ENCODE measurements around the gene RPF1. TPM values are rescaled to one million over a fixed set of nuclear protein-coding genes. Genes with fewer than 3 reads are reported as not detected.
A peak's percentile ranks its signal among the peaks of the same experiment; 100 is the strongest.

RPF1 gene
- total RNA-seq, 1 donor from 2014 or later = 30.1 TPM

DNA sequence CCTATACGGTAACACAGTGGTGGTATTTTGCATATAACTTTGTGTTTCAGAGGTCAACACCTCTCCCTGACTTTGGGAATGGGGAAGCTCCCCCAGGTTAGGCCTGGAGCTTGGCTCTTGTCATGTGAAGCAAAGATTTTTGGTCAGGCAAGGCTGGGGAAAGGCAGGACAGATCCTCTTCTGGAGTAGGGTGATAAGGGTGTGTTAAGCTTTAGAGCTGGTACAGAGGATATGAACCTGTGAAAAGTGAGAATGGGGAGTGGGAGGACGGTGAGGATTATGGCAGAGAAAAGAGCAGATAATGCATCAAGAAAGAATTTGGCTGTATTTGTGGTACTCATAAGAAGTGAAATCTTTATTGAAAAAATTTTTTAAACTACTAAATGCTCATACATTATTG is 2.3 kb downstream of the RPF1 start:
- Histone ChIP-seq H3K27me3 (peaks cover 15% of the 10 kb centered on the region), H3K36me3 (peaks cover 25% of the 10 kb centered on the region), H3K4me3 (no peak overlapping the region), H3K4me1 (peaks cover 26% of the 10 kb centered on the region), H3K9me3 (no peaks in the 10 kb centered on the region), H3K27ac (no peak overlapping the region)
- no peak for ATAC-seq
- TF ChIP-seq, protein P1, sequence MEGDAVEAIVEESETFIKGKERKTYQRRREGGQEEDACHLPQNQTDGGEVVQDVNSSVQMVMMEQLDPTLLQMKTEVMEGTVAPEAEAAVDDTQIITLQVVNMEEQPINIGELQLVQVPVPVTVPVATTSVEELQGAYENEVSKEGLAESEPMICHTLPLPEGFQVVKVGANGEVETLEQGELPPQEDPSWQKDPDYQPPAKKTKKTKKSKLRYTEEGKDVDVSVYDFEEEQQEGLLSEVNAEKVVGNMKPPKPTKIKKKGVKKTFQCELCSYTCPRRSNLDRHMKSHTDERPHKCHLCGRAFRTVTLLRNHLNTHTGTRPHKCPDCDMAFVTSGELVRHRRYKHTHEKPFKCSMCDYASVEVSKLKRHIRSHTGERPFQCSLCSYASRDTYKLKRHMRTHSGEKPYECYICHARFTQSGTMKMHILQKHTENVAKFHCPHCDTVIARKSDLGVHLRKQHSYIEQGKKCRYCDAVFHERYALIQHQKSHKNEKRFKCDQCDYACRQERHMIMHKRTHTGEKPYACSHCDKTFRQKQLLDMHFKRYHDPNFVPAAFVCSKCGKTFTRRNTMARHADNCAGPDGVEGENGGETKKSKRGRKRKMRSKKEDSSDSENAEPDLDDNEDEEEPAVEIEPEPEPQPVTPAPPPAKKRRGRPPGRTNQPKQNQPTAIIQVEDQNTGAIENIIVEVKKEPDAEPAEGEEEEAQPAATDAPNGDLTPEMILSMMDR (IDR thresholded peaks at IDR 0.05) = no peak
- intact Hi-C loops (cut with DNase I) = no loop called here
- DNase-seq = no peak

DNA sequence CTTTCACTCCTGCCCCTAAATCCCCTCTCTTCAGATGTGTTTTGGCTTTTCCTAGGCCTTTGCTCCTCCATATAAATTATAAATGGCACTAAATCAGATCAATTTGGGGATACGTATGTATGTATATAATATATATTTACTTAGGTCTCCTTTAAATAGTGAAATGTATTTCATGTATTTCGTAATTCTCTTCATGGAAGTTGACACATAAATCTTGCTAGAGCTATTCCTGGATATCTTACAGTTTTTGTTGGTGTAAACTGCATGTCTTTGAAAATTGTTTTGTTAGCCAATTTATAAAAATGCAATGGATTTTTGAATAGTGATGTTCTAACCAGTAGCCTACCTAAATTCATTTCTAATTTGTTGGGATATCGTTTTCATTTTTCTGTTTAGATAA is 9.0 kb downstream of the RPF1 start:
- no peak for DNase-seq
- intact Hi-C loops (cut with DNase I) = no loop called here
- Histone ChIP-seq H3K9me3 (no peaks in the 10 kb centered on the region), H3K4me3 (no peak overlapping the region), H3K36me3 (peaks cover 57% of the 10 kb centered on the region), H3K27ac (no peak overlapping the region), H3K27me3 (no peaks in the 10 kb centered on the region), H3K4me1 (no peaks in the 10 kb centered on the region)
- no peak for ATAC-seq
- TF ChIP-seq, protein P1 (IDR thresholded peaks at IDR 0.05) = no peak

DNA sequence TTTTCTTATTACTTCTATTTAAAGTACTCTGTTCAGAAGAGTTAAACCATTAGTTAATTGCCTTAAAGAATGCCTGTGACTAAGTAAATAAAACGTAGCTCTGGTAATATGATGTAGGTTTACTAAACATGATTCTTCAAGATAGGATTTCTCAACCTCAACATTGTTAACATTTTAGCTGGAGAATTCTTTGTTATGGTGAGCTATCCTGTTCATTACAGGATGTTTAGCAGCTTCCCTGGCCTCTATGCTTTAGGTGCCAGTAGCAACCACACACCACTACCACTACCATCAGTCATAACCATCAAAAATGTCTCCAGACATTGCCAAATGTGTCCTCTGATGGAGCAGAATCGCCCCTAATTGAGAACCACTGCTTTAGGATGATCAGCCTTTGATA is 10.7 kb downstream of the RPF1 start:
- Histone ChIP-seq H3K27me3 (no peaks in the 10 kb centered on the region), H3K4me3 (no peak overlapping the region), H3K4me1 (no peaks in the 10 kb centered on the region), H3K36me3 (peaks cover 50% of the 10 kb centered on the region), H3K9me3 (no peaks in the 10 kb centered on the region), H3K27ac (no peak overlapping the region)
- DNase-seq (no peak), ATAC-seq (no peak)
- intact Hi-C loops (cut with DNase I) = no loop called here
- TF ChIP-seq, protein P1 (IDR thresholded peaks at IDR 0.05) = no peak

DNA sequence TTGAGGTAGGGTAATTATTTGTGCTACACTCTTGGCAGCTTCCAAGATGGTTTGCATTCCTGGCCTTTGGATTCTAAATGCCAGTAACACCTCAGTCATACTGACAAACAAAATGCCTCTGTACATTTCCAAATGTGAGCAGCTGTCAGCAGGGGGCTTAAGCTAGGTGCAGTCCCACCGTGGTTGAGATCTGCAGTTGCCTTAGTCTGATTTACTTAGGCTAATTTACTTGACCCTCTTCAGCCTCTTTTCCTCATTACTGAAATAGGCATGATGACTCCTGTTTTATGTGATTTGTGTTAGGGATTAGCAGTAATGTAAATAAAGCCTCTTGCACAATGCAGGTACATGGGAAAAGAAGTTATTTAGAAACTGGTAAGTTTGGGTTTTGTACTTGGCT is 13.7 kb downstream of the RPF1 start:
- TF ChIP-seq, protein P1 (IDR thresholded peaks at IDR 0.05) = no peak
- Histone ChIP-seq H3K27me3 (no peaks in the 10 kb centered on the region), H3K36me3 (peaks cover 75% of the 10 kb centered on the region), H3K9me3 (no peaks in the 10 kb centered on the region), H3K4me3 (no peak overlapping the region), H3K4me1 (no peaks in the 10 kb centered on the region), H3K27ac (no peak overlapping the region)
- no peak for DNase-seq
- ATAC-seq = peak; percentile 59
- intact Hi-C loops (cut with DNase I) = no loop called here

DNA sequence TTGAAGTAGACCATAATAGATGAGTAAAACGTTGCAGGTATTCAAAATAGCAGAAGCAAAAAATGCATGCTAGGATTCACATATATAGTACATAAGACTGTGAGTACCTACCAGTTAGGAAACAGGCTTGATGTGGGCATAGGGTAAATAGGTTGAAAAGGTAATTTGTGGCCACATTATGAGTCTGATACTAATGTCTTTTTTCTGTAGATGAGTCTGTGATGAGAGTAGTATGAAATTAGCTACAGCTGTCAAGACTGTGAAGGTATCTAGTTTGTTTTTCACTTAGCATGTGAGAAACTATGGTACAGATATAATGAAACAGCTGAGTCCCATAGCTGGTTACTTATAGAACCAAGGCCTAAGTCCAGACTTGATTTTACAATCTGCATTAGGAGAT is 14.7 kb downstream of the RPF1 start:
- ATAC-seq = no peak
- Histone ChIP-seq H3K4me1 (no peaks in the 10 kb centered on the region), H3K36me3 (peaks cover 85% of the 10 kb centered on the region), H3K27ac (no peak overlapping the region), H3K27me3 (no peaks in the 10 kb centered on the region), H3K9me3 (no peaks in the 10 kb centered on the region), H3K4me3 (no peak overlapping the region)
- TF ChIP-seq, protein P1 (IDR thresholded peaks at IDR 0.05) = no peak
- intact Hi-C loops (cut with DNase I) = no loop called here
- no peak for DNase-seq

DNA sequence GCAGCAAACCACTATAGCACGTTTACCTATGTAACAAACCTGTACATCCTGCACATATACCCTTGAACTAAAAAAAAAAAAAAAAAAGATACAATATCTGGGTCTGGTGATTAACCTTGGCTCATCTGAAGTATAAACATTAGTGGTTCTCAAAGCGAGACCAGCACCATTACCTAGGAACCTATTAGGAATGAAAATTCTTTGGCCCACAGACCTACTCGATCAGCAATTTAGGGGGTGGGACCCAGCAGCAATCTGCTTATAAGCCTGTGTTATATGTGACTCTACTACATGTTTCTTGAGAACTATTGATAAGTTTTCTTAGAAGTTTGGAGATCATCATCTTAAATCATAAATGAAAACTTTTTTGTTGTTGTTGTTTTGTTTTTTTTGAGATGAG is 17.4 kb downstream of the RPF1 start:
- Histone ChIP-seq H3K27me3 (no peaks in the 10 kb centered on the region), H3K36me3 (peaks cover 88% of the 10 kb centered on the region), H3K27ac (no peak overlapping the region), H3K4me3 (no peak overlapping the region), H3K9me3 (no peaks in the 10 kb centered on the region), H3K4me1 (peaks cover 9% of the 10 kb centered on the region)
- ATAC-seq (no peak), DNase-seq (no peak)
- intact Hi-C loops (cut with DNase I) = no loop called here
- TF ChIP-seq, protein P1 (IDR thresholded peaks at IDR 0.05) = no peak
